Measurements from ENCODE around the gene HOXD9.

DNA sequence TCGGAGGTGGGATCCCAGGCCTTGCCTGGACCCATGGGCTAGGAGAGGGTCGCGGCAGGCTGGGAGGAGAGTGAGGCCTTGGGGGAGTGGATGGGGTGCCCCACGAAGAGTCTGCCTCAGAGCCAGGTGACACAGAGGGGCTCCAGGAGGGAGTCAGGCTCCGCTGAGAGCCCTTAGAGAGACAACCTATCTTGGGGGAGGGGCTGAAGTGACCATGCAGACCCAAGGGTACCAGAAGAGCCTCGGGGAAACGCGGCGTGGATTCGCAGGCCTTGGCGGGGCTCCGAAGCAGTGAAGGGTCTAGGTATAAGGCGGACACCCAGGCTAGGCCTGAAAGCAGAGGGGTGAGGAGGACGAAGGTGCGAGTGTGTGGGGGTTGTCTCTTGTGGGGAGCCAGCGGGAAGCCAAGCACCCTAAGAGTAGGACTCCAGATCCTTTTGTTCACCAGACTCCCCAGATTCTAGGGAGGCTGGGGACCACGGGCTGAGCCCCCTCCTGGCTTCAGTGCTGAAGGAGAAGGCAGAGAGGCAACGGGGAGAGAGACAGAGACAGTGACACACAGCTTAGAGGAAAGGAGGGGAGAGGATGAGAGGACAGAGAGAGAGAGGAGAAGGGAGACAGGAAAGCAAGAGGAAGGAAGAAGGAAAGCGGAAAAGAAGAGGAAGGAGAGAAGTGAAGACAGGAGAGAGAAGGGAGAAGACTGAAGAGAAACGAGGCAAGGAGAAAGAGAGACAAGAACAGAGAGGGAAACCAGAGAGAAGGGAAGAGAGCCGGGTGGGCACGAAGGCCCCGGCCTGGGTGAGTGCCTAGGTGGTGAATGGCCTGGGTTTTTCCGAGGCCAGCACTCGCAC lies 16.6 kb upstream of the HOXD9 start:
- TF ChIP-seq POLR2A (IDR thresholded peaks at IDR 0.05) (no peak), EP300 (IDR thresholded peaks at IDR 0.05) (no peak)
- TF ChIP-seq, protein P1, sequence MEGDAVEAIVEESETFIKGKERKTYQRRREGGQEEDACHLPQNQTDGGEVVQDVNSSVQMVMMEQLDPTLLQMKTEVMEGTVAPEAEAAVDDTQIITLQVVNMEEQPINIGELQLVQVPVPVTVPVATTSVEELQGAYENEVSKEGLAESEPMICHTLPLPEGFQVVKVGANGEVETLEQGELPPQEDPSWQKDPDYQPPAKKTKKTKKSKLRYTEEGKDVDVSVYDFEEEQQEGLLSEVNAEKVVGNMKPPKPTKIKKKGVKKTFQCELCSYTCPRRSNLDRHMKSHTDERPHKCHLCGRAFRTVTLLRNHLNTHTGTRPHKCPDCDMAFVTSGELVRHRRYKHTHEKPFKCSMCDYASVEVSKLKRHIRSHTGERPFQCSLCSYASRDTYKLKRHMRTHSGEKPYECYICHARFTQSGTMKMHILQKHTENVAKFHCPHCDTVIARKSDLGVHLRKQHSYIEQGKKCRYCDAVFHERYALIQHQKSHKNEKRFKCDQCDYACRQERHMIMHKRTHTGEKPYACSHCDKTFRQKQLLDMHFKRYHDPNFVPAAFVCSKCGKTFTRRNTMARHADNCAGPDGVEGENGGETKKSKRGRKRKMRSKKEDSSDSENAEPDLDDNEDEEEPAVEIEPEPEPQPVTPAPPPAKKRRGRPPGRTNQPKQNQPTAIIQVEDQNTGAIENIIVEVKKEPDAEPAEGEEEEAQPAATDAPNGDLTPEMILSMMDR (IDR thresholded peaks at IDR 0.05): no peak

Data from stomach (tissue), 4 donors.